C4-2B (cell line): ENCODE data around the gene ST7.

Source experiments
- CTCF ChIP-seq: fragments of 450-650 bp; conservative IDR thresholded peaks from 2 replicates; pipeline ENCODE4 v1.5.1; 2017; ENCODE audit warnings: mild to moderate bottlenecking
- ZFX ChIP-seq: fragments of 450-650 bp; IDR thresholded peaks from 2 replicates; pipeline ENCODE4 v1.6.1; 2017

- no peak for TF ChIP-seq CTCF
- no peak for TF ChIP-seq ZFX
These were observed 296.4 kb downstream of the ST7 start for GRCh38 chr7:117249696-117250095.
